IgD-negative memory B cell (primary cell): Measurements from ENCODE around the gene LECT2. TPM values are rescaled to one million over a fixed set of nuclear protein-coding genes. Genes with fewer than 3 reads are reported as not detected.

Source experiments
- polyA plus RNA-seq: library from polyadenylated mRNA; unstranded; fragments of 300-500 nt; fragmentation: Illumina TruSeq; gene quantifications from one replicate; pipeline ENCODE4 v1.2.3, GENCODE V29; 2021

The LECT2 gene
- polyA plus RNA-seq, 1 donor from 2014 or later, result not detected

Other genes starting within 250 kb of the LECT2 start
- gene SLC25A48, start 120.3 kb downstream of the LECT2 start, polyA plus RNA-seq, result not detected
- not detected for gene IL9, start 59.1 kb downstream of the LECT2 start, polyA plus RNA-seq
- 7.1 TPM for gene TGFBI, start 74.0 kb upstream of the LECT2 start, polyA plus RNA-seq
- 26.9 TPM for gene SMAD5, start 177.9 kb upstream of the LECT2 start, polyA plus RNA-seq
- gene SMIM32, start 238.2 kb upstream of the LECT2 start, polyA plus RNA-seq, result not detected